ENCODE measurements around the gene HTR4. TPM values are rescaled to one million over a fixed set of nuclear protein-coding genes. Genes with fewer than 3 reads are reported as not detected.

HTR4 gene
- total RNA-seq, 4 donors from 2014 or later: 17.6 to 21.3 (median 19.9) TPM

DNA sequence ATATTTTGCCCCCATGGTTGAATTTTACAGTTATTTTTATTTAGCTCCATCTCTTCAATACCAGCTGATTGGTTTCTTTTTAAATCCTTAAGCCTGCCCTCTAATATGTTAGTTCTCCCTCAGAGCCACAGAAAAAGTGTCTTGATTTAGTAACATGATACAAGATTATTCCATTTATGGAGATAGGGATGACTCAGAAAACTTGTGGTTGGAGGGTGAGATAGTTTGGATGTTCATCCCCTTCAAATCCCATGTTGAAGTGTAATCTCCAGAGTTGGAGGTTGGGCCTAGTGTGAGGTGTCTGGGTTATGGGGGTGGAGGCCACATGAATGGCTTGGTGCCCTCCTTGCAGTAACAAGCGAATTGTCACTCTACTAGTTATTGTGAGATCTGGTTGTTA, 154.9 kb downstream of the HTR4 start:
- Histone ChIP-seq H3K36me3 (no peaks in the 10 kb centered on the region), H3K27ac (no peak overlapping the region), H3K4me3 (no peak overlapping the region), H3K9me3 (no peaks in the 10 kb centered on the region), H3K4me1 (no peaks in the 10 kb centered on the region), H3K27me3 (no peaks in the 10 kb centered on the region)
- TF ChIP-seq POLR2A (IDR thresholded peaks at IDR 0.05): no peak
- no peak for TF ChIP-seq EP300 (IDR thresholded peaks at IDR 0.05; ENCODE audit: low read depth)
- TF ChIP-seq, protein P1, sequence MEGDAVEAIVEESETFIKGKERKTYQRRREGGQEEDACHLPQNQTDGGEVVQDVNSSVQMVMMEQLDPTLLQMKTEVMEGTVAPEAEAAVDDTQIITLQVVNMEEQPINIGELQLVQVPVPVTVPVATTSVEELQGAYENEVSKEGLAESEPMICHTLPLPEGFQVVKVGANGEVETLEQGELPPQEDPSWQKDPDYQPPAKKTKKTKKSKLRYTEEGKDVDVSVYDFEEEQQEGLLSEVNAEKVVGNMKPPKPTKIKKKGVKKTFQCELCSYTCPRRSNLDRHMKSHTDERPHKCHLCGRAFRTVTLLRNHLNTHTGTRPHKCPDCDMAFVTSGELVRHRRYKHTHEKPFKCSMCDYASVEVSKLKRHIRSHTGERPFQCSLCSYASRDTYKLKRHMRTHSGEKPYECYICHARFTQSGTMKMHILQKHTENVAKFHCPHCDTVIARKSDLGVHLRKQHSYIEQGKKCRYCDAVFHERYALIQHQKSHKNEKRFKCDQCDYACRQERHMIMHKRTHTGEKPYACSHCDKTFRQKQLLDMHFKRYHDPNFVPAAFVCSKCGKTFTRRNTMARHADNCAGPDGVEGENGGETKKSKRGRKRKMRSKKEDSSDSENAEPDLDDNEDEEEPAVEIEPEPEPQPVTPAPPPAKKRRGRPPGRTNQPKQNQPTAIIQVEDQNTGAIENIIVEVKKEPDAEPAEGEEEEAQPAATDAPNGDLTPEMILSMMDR (IDR thresholded peaks at IDR 0.05): no peak
- TF ChIP-seq POLR2AphosphoS5 (IDR thresholded peaks at IDR 0.05): no peak
- no peak for DNase-seq
- intact Hi-C loops (cut with DNase I; ENCODE audit: low total_unique reads): no loop called here
- in situ Hi-C loops (cut with MboI; ENCODE audit: low pct_ligation_motif_present in 1 of 4, low pct_unique_long_range_greater_than_20kb in 1 of 4, low sequenced_read_pairs in 3 of 4): no loop called here
- WGBS, 2 donors (ENCODE audit: low coverage in 1 of 2): 58 to 100% methylated on average over 1 of the region's 1 CpG

DNA sequence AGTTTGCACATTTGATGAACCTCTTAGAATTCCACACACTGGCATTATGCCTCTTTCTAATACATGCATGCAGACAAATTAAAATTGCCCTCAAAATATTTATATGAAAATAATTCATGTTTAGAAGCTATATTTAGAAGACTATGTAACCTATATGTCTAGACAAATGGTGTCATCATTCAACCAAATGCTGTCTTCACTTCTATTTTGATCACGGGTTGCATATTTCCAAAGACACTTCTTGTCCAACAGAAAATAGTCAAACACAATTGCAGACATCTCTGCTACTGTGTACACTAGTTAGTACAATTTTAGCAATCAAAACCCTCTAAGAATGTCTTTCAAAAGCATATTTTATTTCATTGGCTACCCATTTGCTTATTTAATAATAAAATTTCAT, 156.6 kb downstream of the HTR4 start:
- no peaks in the 10 kb centered on the region for H3K27me3 ChIP-seq
- H3K9me3 ChIP-seq: no peaks in the 10 kb centered on the region
- H3K4me1 ChIP-seq: no peaks in the 10 kb centered on the region
- DNase-seq: no peak
- in situ Hi-C loops (cut with MboI; ENCODE audit: low pct_ligation_motif_present in 1 of 4, low pct_unique_long_range_greater_than_20kb in 1 of 4, low sequenced_read_pairs in 3 of 4): no loop called here
- TF ChIP-seq EP300 (IDR thresholded peaks at IDR 0.05; ENCODE audit: low read depth): no peak
- no peak for TF ChIP-seq POLR2A (IDR thresholded peaks at IDR 0.05)
- no peak for TF ChIP-seq POLR2AphosphoS5 (IDR thresholded peaks at IDR 0.05)
- TF ChIP-seq, protein P1 (IDR thresholded peaks at IDR 0.05): no peak
- intact Hi-C loops (cut with DNase I; ENCODE audit: low total_unique reads): no loop called here
- H3K36me3 ChIP-seq: no peaks in the 10 kb centered on the region
- H3K27ac ChIP-seq: no peak overlapping the region
- WGBS, 2 donors (ENCODE audit: low coverage in 1 of 2): 76 to 79% methylated on average over 1 of the region's 1 CpG
- H3K4me3 ChIP-seq: no peak overlapping the region

DNA sequence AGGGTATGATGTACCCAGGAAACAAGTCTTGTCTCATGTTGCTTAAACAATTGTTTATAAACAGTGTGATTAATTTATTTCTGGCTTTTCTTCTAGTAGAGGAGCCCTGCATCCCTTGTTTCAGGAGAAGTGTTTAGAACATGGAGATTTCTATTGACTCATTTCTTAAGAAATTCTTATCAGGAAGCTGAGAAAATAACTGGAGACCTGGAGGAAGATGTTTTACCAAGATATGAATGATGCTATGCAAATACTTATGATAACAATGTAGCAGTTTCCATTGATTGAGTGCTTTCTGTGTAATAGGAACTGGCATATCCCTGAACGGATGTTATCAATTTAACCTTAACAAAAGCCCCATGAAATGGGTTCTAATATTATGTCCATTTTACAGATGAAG, 162.0 kb downstream of the HTR4 start:
- Histone ChIP-seq H3K27me3 (no peaks in the 10 kb centered on the region), H3K27ac (no peak overlapping the region), H3K9me3 (no peaks in the 10 kb centered on the region), H3K4me1 (no peaks in the 10 kb centered on the region), H3K36me3 (no peaks in the 10 kb centered on the region), H3K4me3 (no peak overlapping the region)
- 88% methylated on average over 1 of the region's 1 CpG for WGBS, 2 donors (ENCODE audit: low coverage in 1 of 2)
- in situ Hi-C loops (cut with MboI; ENCODE audit: low pct_ligation_motif_present in 1 of 4, low pct_unique_long_range_greater_than_20kb in 1 of 4, low sequenced_read_pairs in 3 of 4) (no loop called here), intact Hi-C loops (cut with DNase I; ENCODE audit: low total_unique reads) (no loop called here)
- TF ChIP-seq POLR2A (IDR thresholded peaks at IDR 0.05): no peak
- no peak for TF ChIP-seq EP300 (IDR thresholded peaks at IDR 0.05; ENCODE audit: low read depth)
- TF ChIP-seq, protein P1 (IDR thresholded peaks at IDR 0.05): no peak
- TF ChIP-seq POLR2AphosphoS5 (IDR thresholded peaks at IDR 0.05): no peak
- no peak for DNase-seq

DNA sequence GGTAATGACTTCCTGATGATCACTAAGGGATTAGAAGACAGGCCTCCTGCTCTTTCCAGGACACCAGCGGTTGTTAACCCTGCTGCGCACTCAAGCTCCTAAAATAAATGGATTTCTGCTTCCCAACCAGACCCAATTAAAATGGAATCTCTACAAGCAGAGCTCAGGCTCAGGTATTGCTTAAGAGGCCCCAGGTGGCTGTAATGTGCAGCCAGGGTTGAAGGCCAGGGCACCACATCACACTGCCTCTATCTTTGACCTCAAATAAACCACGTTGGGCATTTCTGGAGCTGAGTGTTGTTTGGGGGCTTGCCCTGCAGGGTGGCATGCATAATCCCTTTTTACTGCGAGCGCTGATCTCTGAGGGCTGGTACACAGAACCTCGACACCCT, 162.5 kb downstream of the HTR4 start:
- Histone ChIP-seq H3K4me1 (no peaks in the 10 kb centered on the region), H3K9me3 (no peaks in the 10 kb centered on the region), H3K27me3 (no peaks in the 10 kb centered on the region), H3K27ac (no peak overlapping the region), H3K4me3 (no peak overlapping the region), H3K36me3 (no peaks in the 10 kb centered on the region)
- TF ChIP-seq POLR2AphosphoS5 (IDR thresholded peaks at IDR 0.05): no peak
- TF ChIP-seq, protein P1 (IDR thresholded peaks at IDR 0.05): no peak
- no peak for TF ChIP-seq POLR2A (IDR thresholded peaks at IDR 0.05)
- no peak for TF ChIP-seq EP300 (IDR thresholded peaks at IDR 0.05; ENCODE audit: low read depth)
- in situ Hi-C loops (cut with MboI; ENCODE audit: low pct_ligation_motif_present in 1 of 4, low pct_unique_long_range_greater_than_20kb in 1 of 4, low sequenced_read_pairs in 3 of 4) (no loop called here), intact Hi-C loops (cut with DNase I; ENCODE audit: low total_unique reads) (no loop called here)
- WGBS, 2 donors (ENCODE audit: low coverage in 1 of 2): 70 to 100% methylated on average over 2 to 6 of the region's 6 CpGs
- no peak for DNase-seq
